WTC11 (cell line): ENCODE measurements around the gene PARPBP. TPM values are rescaled to one million over a fixed set of nuclear protein-coding genes. Genes with fewer than 3 reads are reported as not detected.
"Not testable (repeated sequence)": the region's sequence is repeated elsewhere in the genome, so short reads cannot be mapped to it uniquely, and the experiment has no call there.

Source experiments
- ATAC-seq: fragments of 200-7000 bp; cut with Tn5 transposase; 2 replicates; pipeline ENCODE4 v1.10.0; 2021; ENCODE audit warnings: mild to moderate bottlenecking, moderate library complexity
- CTCF ChIA-PET: fragments of 300-600 bp; sonication (Branson Sonifier 250); formaldehyde crosslinking; loops from one replicate; lab custom pipeline; 2021; ENCODE audit warnings: antibody characterized with exemption; lab: Charles Lee
- POLR2A ChIA-PET: fragments of 350-600 bp; sonication (Branson Sonifier 250); formaldehyde crosslinking; loops from one replicate; lab custom pipeline; 2021; ENCODE audit warnings: antibody characterized with exemption; lab: Charles Lee
- DNase-seq: peaks from one replicate; pipeline ENCODE4 v3.0.0; 2021; ENCODE audit warnings: low spot score
- H3K27ac Mint-ChIP-seq: 2 replicates; pipeline ENCODE4 v1.8.0; 2021; ENCODE audit warnings: mixed read lengths
- H3K27me3 Mint-ChIP-seq: 2 replicates; pipeline ENCODE4 v1.8.0; 2021; ENCODE audit warnings: low read depth, mild to moderate bottlenecking, moderate library complexity, mixed read lengths
- H3K36me3 Mint-ChIP-seq: 2 replicates; pipeline ENCODE4 v1.8.0; 2021; ENCODE audit warnings: mixed read lengths
- H3K4me1 Mint-ChIP-seq: 2 replicates; pipeline ENCODE4 v1.8.0; 2022; ENCODE audit warnings: mixed read lengths
- H3K4me3 Mint-ChIP-seq: 2 replicates; pipeline ENCODE4 v1.8.0; 2021; ENCODE audit warnings: mild to moderate bottlenecking, moderate library complexity, mixed read lengths
- H3K9me3 Mint-ChIP-seq: 2 replicates; pipeline ENCODE4 v1.8.0; 2021; ENCODE audit warnings: mixed read lengths
- ATF6 ChIP-seq: sonication (generic); formaldehyde crosslinking; IDR thresholded peaks from 2 replicates; pipeline ENCODE4 v1.8.1; 2023; ENCODE audit warnings: mild to moderate bottlenecking, missing genetic modification reagents
- E2F5 ChIP-seq: sonication (generic); formaldehyde crosslinking; IDR thresholded peaks from 2 replicates; pipeline ENCODE4 v1.8.1; 2022; ENCODE audit warnings: mild to moderate bottlenecking, moderate library complexity, missing genetic modification reagents
- ESRRA ChIP-seq: sonication (generic); formaldehyde crosslinking; IDR thresholded peaks from 2 replicates; pipeline ENCODE4 v1.8.1; 2022; ENCODE audit warnings: mild to moderate bottlenecking, missing genetic modification reagents, borderline replicate concordance
- GRHL2 ChIP-seq: fragments of 250-450 bp; sonication (Bioruptor Pico); IDR thresholded peaks from 2 replicates; pipeline ENCODE4 v1.8.0; 2022; ENCODE audit warnings: mild to moderate bottlenecking, moderate library complexity; ENCODE audit not compliant: insufficient replicate concordance, severe bottlenecking
- JUN ChIP-seq: sonication (generic); formaldehyde crosslinking; IDR thresholded peaks from 2 replicates; pipeline ENCODE4 v1.8.0; 2023; ENCODE audit warnings: mild to moderate bottlenecking, missing genetic modification reagents
- NR3C1 ChIP-seq: sonication (generic); formaldehyde crosslinking; conservative IDR thresholded peaks from 2 replicates; pipeline ENCODE4 v1.8.1; 2023; ENCODE audit warnings: low read depth, mild to moderate bottlenecking, missing genetic modification reagents
- TCF7 ChIP-seq: sonication (generic); formaldehyde crosslinking; IDR thresholded peaks from 2 replicates; pipeline ENCODE4 v1.8.0; 2022; ENCODE audit warnings: mild to moderate bottlenecking, low read depth, missing genetic modification reagents, moderate library complexity
- ZBTB43 ChIP-seq: sonication (generic); formaldehyde crosslinking; IDR thresholded peaks from 2 replicates; pipeline ENCODE4 v1.8.1; 2023; ENCODE audit warnings: mild to moderate bottlenecking, missing genetic modification reagents
- ZNF138 ChIP-seq: sonication (generic); formaldehyde crosslinking; conservative IDR thresholded peaks from 2 replicates; pipeline ENCODE4 v1.8.1; 2022; ENCODE audit warnings: mild to moderate bottlenecking, moderate library complexity, missing genetic modification reagents
- ZNF281 ChIP-seq: sonication (generic); formaldehyde crosslinking; IDR thresholded peaks from 2 replicates; pipeline ENCODE4 v1.8.0; 2023; ENCODE audit warnings: mild to moderate bottlenecking, missing genetic modification reagents
- ZNF317 ChIP-seq: sonication (generic); formaldehyde crosslinking; IDR thresholded peaks from 2 replicates; pipeline ENCODE4 v1.8.1; 2023; ENCODE audit warnings: low read depth, mild to moderate bottlenecking, moderate library complexity, missing genetic modification reagents, borderline replicate concordance
- ZNF423 ChIP-seq: fragments of 250-450 bp; sonication (Bioruptor Pico); IDR thresholded peaks from 2 replicates; pipeline ENCODE4 v2.1.2; 2022; ENCODE audit warnings: mild to moderate bottlenecking, moderate library complexity
- ZNF425 ChIP-seq: fragments of 250-450 bp; sonication (Bioruptor Pico); conservative IDR thresholded peaks from 2 replicates; pipeline ENCODE4 v1.9.0; 2021; ENCODE audit warnings: mild to moderate bottlenecking
- ZNF512 ChIP-seq: sonication (generic); formaldehyde crosslinking; IDR thresholded peaks from 2 replicates; pipeline ENCODE4 v1.8.1; 2022; ENCODE audit warnings: missing genetic modification reagents, borderline replicate concordance
- ZSCAN18 ChIP-seq: fragments of 250-450 bp; sonication (Bioruptor Pico); IDR thresholded peaks from 2 replicates; pipeline ENCODE4 v2.1.2; 2022; ENCODE audit warnings: mild to moderate bottlenecking, moderate library complexity
- total RNA-seq: library from RNA; stranded (reverse); gene quantifications from 3 replicates; pipeline ENCODE4 v1.2.3, GENCODE V29; 2021

The PARPBP gene
- total RNA-seq, 1 experiment from 2014 or later, result 19.2 TPM

GRCh38 chr12:102144221-102144620 lies 24.2 kb downstream of the PARPBP start (continued):
- no peak for TF ChIP-seq ZBTB43 (CRISPR knock-in tag)
- TF ChIP-seq GRHL2 (CRISPR knock-in tag), result no peak
- no peak for TF ChIP-seq ESRRA
- no peak for TF ChIP-seq ATF6 (CRISPR knock-in tag)
- no peak for TF ChIP-seq JUN (CRISPR knock-in tag)
- no peak for TF ChIP-seq ZNF512 (CRISPR knock-in tag)
- no peak for TF ChIP-seq ZNF281
- TF ChIP-seq ZNF138 (CRISPR knock-in tag), result no peak
- no peak for TF ChIP-seq NR3C1 (CRISPR knock-in tag)
- no peak for TF ChIP-seq ZNF423
- TF ChIP-seq TCF7 (CRISPR knock-in tag), result no peak

GRCh38 chr12:102147062-102147587 lies 27.1 kb downstream of the PARPBP start:
- H3K27me3 Mint-ChIP-seq, POLR2A ChIA-PET, CTCF ChIA-PET, H3K4me3 Mint-ChIP-seq, H3K27ac Mint-ChIP-seq, DNase-seq, H3K4me1 Mint-ChIP-seq, ATAC-seq: not testable (repeated sequence)
- peaks cover 50% of the 10 kb centered on the region for H3K36me3 Mint-ChIP-seq
- H3K9me3 Mint-ChIP-seq, result peaks cover 20% of the 10 kb centered on the region

GRCh38 chr12:102155206-102155605 lies 35.2 kb downstream of the PARPBP start:
- ATAC-seq, DNase-seq, H3K4me3 Mint-ChIP-seq, H3K9me3 Mint-ChIP-seq, H3K27me3 Mint-ChIP-seq, POLR2A ChIA-PET: not testable (repeated sequence)
- 0 out of 2 replicates have a peak overlapping the region, but pooled peaks have one; percentile 15 for H3K27ac Mint-ChIP-seq
- peaks cover 35% of the 10 kb centered on the region for H3K36me3 Mint-ChIP-seq
- peaks cover 15% of the 10 kb centered on the region for H3K4me1 Mint-ChIP-seq
- CTCF ChIA-PET, result interaction anchor here (0.9 to 1.5 kb wide), 3 partner anchors 10 to 14 kb away, joined by 3 to 7 read pairs (median 4); no protein-coding TSS in a partner anchor

GRCh38 chr12:102163383-102163782 lies 43.4 kb downstream of the PARPBP start:
- Mint-ChIP-seq H3K4me1 (no peaks in the 10 kb centered on the region), H3K27ac (no peak overlapping the region), H3K36me3 (peaks cover 6% of the 10 kb centered on the region; the same call in 1 of the 2 replicates), H3K9me3 (no peaks in the 10 kb centered on the region), H3K27me3 (no peaks in the 10 kb centered on the region), H3K4me3 (no peak overlapping the region)
- ChIA-PET CTCF (no interaction called here), POLR2A (no interaction called here)
- ATAC-seq (no peak), DNase-seq (no peak)
- no peak for TF ChIP-seq E2F5 (CRISPR knock-in tag)
- no peak for TF ChIP-seq ZSCAN18
- no peak for TF ChIP-seq ZNF317 (CRISPR knock-in tag)
- no peak for TF ChIP-seq ZNF423
- no peak for TF ChIP-seq ZNF425 (CRISPR knock-in tag)
